Measurements from ENCODE around the gene PXDC1. TPM values are rescaled to one million over a fixed set of nuclear protein-coding genes. Genes with fewer than 3 reads are reported as not detected.

Gene PXDC1
- total and polyA plus RNA-seq, 2 experiments from 2014 or later, result 1.2 to 1.8 TPM

DNA sequence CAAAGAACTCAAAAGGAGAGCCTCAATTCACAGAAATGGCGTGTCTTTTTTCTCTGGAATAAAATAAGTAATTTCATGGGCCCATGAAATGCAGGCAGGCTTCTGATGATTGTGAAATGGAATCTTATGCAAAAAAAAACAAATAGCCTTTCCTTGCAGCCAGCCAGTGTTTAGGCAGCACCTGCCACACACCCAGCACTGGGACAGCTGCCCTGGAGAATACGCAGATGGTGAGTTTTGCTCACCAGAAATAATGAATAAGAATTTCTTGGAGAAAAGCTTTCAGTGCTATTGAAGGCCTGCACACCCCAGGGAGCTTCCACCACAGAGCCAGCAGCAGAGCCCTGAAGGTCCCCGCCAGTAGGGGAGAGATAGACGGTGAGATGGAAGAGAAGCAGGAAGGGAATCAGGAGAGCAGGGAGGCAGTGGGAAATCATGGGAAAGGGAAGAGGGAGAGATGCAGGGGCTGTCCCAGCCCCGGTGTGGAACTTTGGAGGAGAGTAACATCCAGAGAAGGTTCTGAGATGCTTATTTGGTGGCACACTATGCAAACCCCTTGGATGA lies 54.9 kb downstream of the PXDC1 start (continued):
- TF ChIP-seq, protein P1, sequence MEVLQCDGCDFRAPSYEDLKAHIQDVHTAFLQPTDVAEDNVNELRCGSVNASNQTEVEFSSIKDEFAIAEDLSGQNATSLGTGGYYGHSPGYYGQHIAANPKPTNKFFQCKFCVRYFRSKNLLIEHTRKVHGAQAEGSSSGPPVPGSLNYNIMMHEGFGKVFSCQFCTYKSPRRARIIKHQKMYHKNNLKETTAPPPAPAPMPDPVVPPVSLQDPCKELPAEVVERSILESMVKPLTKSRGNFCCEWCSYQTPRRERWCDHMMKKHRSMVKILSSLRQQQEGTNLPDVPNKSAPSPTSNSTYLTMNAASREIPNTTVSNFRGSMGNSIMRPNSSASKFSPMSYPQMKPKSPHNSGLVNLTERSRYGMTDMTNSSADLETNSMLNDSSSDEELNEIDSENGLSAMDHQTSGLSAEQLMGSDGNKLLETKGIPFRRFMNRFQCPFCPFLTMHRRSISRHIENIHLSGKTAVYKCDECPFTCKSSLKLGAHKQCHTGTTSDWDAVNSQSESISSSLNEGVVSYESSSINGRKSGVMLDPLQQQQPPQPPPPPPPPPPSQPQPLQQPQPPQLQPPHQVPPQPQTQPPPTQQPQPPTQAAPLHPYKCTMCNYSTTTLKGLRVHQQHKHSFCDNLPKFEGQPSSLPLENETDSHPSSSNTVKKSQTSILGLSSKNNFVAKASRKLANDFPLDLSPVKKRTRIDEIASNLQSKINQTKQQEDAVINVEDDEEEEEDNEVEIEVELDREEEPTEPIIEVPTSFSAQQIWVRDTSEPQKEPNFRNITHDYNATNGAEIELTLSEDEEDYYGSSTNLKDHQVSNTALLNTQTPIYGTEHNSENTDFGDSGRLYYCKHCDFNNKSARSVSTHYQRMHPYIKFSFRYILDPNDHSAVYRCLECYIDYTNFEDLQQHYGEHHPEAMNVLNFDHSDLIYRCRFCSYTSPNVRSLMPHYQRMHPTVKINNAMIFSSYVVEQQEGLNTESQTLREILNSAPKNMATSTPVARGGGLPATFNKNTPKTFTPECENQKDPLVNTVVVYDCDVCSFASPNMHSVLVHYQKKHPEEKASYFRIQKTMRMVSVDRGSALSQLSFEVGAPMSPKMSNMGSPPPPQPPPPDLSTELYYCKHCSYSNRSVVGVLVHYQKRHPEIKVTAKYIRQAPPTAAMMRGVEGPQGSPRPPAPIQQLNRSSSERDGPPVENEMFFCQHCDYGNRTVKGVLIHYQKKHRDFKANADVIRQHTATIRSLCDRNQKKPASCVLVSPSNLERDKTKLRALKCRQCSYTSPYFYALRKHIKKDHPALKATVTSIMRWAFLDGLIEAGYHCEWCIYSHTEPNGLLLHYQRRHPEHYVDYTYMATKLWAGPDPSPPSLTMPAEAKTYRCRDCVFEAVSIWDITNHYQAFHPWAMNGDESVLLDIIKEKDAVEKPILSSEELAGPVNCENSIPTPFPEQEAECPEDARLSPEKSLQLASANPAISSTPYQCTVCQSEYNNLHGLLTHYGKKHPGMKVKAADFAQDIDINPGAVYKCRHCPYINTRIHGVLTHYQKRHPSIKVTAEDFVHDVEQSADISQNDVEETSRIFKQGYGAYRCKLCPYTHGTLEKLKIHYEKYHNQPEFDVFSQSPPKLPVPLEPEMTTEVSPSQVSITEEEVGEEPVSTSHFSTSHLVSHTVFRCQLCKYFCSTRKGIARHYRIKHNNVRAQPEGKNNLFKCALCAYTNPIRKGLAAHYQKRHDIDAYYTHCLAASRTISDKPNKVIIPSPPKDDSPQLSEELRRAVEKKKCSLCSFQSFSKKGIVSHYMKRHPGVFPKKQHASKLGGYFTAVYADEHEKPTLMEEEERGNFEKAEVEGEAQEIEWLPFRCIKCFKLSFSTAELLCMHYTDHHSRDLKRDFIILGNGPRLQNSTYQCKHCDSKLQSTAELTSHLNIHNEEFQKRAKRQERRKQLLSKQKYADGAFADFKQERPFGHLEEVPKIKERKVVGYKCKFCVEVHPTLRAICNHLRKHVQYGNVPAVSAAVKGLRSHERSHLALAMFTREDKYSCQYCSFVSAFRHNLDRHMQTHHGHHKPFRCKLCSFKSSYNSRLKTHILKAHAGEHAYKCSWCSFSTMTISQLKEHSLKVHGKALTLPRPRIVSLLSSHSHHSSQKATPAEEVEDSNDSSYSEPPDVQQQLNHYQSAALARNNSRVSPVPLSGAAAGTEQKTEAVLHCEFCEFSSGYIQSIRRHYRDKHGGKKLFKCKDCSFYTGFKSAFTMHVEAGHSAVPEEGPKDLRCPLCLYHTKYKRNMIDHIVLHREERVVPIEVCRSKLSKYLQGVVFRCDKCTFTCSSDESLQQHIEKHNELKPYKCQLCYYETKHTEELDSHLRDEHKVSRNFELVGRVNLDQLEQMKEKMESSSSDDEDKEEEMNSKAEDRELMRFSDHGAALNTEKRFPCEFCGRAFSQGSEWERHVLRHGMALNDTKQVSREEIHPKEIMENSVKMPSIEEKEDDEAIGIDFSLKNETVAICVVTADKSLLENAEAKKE (CRISPR knock-in tag; IDR thresholded peaks at IDR 0.05), result no peak
- TF ChIP-seq CREB1 (CRISPR knock-in tag; IDR thresholded peaks at IDR 0.05; ENCODE audit: low read depth), result no peak
- TF ChIP-seq JUNB (IDR thresholded peaks at IDR 0.05; ENCODE audit: unreplicated experiment), result no peak
- TF ChIP-seq, protein P2, sequence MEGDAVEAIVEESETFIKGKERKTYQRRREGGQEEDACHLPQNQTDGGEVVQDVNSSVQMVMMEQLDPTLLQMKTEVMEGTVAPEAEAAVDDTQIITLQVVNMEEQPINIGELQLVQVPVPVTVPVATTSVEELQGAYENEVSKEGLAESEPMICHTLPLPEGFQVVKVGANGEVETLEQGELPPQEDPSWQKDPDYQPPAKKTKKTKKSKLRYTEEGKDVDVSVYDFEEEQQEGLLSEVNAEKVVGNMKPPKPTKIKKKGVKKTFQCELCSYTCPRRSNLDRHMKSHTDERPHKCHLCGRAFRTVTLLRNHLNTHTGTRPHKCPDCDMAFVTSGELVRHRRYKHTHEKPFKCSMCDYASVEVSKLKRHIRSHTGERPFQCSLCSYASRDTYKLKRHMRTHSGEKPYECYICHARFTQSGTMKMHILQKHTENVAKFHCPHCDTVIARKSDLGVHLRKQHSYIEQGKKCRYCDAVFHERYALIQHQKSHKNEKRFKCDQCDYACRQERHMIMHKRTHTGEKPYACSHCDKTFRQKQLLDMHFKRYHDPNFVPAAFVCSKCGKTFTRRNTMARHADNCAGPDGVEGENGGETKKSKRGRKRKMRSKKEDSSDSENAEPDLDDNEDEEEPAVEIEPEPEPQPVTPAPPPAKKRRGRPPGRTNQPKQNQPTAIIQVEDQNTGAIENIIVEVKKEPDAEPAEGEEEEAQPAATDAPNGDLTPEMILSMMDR (conservative IDR thresholded peaks at IDR 0.05; ENCODE audit: low read depth in 2 of 2), result no peak
- TF ChIP-seq EZH2phosphoT487 (IDR thresholded peaks at IDR 0.05; ENCODE audit: unreplicated experiment), result no peak
- TF ChIP-seq POLR2AphosphoS5 (IDR thresholded peaks at IDR 0.05; ENCODE audit: low read depth), result no peak
- no peak for TF ChIP-seq STAT1 (IDR thresholded peaks at IDR 0.05; ENCODE audit: unreplicated experiment)
- TF ChIP-seq ZNF331 (CRISPR knock-in tag; IDR thresholded peaks at IDR 0.05; ENCODE audit: low read depth), result no peak
- TF ChIP-seq NANOG (IDR thresholded peaks at IDR 0.05; ENCODE audit: borderline replicate concordance), result no peak
- TF ChIP-seq, protein P3, sequence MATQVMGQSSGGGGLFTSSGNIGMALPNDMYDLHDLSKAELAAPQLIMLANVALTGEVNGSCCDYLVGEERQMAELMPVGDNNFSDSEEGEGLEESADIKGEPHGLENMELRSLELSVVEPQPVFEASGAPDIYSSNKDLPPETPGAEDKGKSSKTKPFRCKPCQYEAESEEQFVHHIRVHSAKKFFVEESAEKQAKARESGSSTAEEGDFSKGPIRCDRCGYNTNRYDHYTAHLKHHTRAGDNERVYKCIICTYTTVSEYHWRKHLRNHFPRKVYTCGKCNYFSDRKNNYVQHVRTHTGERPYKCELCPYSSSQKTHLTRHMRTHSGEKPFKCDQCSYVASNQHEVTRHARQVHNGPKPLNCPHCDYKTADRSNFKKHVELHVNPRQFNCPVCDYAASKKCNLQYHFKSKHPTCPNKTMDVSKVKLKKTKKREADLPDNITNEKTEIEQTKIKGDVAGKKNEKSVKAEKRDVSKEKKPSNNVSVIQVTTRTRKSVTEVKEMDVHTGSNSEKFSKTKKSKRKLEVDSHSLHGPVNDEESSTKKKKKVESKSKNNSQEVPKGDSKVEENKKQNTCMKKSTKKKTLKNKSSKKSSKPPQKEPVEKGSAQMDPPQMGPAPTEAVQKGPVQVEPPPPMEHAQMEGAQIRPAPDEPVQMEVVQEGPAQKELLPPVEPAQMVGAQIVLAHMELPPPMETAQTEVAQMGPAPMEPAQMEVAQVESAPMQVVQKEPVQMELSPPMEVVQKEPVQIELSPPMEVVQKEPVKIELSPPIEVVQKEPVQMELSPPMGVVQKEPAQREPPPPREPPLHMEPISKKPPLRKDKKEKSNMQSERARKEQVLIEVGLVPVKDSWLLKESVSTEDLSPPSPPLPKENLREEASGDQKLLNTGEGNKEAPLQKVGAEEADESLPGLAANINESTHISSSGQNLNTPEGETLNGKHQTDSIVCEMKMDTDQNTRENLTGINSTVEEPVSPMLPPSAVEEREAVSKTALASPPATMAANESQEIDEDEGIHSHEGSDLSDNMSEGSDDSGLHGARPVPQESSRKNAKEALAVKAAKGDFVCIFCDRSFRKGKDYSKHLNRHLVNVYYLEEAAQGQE (IDR thresholded peaks at IDR 0.05; ENCODE audit: unreplicated experiment), result no peak
